Lower lobe of right lung (tissue), 2 donors: ENCODE results near the gene RALGDS. TPM values are rescaled to one million over a fixed set of nuclear protein-coding genes. Genes with fewer than 3 reads are reported as not detected.
A peak's percentile ranks its signal among the peaks of the same experiment; 100 is the strongest.

Source experiments
- ATAC-seq, 2 donors: fragments of 200-7000 bp; cut with Tn5 transposase; one replicate each; pipeline ENCODE4 v1.9.1; 2020 to 2022; ENCODE audit warnings: mild to moderate bottlenecking in 2 of 2, moderate library complexity in 2 of 2
- DNase-seq: peaks from one replicate; pipeline ENCODE4 v3.0.0-alpha.2; 2020
- H3K27ac ChIP-seq: fragments of 200-600 bp; one replicate; pipeline ENCODE4 v1.8.0; 2022
- H3K27me3 ChIP-seq: fragments of 200-600 bp; one replicate; pipeline ENCODE4 v1.8.0; 2022; ENCODE audit warnings: low read depth
- H3K36me3 ChIP-seq: fragments of 200-600 bp; one replicate; pipeline ENCODE4 v1.8.0; 2022; ENCODE audit warnings: mild to moderate bottlenecking
- H3K4me1 ChIP-seq: fragments of 200-600 bp; one replicate; pipeline ENCODE4 v1.8.0; 2022
- H3K4me3 ChIP-seq: fragments of 200-600 bp; one replicate; pipeline ENCODE4 v1.8.0; 2022; ENCODE audit warnings: mild to moderate bottlenecking
- H3K9me3 ChIP-seq: fragments of 200-600 bp; one replicate; pipeline ENCODE4 v1.8.0; 2022
- CTCF ChIP-seq: fragments of 200-600 bp; IDR thresholded peaks from one replicate; pipeline ENCODE4 v1.8.0; 2022; ENCODE audit warnings: antibody characterized with exemption, mild to moderate bottlenecking
- intact Hi-C: fragments of 100-400 bp; cut with DNase I; formaldehyde crosslinking; loops from one replicate; pipeline ENCODE4 v1.11.0; 2022
- total RNA-seq: library from RNA; stranded (reverse); fragmentation: NEBNext Ultra II Directional; extraction: Animal tissue kit (Norgen Biotek cat#: 25700); gene quantifications from one replicate; pipeline ENCODE4 v1.2.1, GENCODE V29; 2021
- donor health status: DM: no; HTN: yes; CAD: no; lungs with severe emphysema.

Gene RALGDS
- total RNA-seq, 1 donor from 2014 or later: 71.1 TPM

DNA sequence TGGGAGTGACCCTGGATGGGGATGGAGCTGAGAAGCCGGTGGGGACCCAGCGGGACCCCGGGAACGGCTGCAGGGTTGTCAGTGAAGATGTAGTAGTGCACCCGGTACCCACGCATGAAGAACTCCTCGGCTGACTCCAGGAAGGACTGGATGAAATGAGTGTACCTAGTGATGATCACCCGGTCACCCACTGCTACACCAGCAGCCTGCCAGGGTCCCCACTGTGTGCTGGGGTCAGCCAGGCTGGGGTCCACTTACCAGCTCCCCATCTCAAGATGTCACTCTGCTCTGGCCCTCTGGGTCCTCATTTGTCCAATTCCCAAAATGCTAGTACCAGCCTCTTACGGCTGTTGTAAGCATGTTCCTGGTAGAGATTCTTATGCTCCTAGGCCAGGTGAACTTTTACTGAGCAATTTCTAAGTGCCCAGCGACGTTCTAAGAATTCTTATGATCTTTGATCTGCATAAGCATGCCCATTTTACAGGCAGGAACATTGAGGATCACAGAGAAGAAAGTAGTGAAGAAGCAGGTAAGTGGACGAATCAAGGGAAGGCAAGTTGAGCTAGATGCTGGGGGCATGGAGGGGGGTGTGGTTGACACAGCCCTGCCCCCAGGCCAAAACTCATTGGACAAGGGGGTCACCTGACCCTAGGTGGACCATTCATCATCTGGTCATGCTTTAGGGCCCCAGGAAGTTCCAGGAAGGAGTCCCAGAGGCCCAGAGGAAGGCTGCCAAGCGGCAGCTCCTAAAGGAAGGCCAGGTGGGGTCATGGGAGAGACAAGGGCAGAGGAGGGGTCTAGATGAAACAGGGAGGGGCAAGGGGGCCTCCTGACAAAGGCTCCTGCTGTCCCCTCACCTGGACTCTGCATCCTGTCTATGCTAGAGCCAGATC lies 33.3 kb upstream of the RALGDS start:
- Histone ChIP-seq H3K27me3 (no peaks in the 10 kb centered on the region), H3K4me3 (no peak overlapping the region), H3K9me3 (no peaks in the 10 kb centered on the region), H3K36me3 (peaks cover 7% of the 10 kb centered on the region), H3K4me1 (no peaks in the 10 kb centered on the region), H3K27ac (no peak overlapping the region)
- no peak for TF ChIP-seq CTCF
- DNase-seq (peak; percentile 41), ATAC-seq (no peak)
- intact Hi-C loops: no loop called here

GRCh38 chr9:133153227-133154096 lies 32.4 kb upstream of the RALGDS start:
- Histone ChIP-seq H3K9me3 (no peaks in the 10 kb centered on the region), H3K36me3 (peaks cover 4% of the 10 kb centered on the region), H3K4me1 (peaks cover 2% of the 10 kb centered on the region), H3K27me3 (no peaks in the 10 kb centered on the region), H3K27ac (peak overlapping the region; percentile 11), H3K4me3 (no peak overlapping the region)
- DNase-seq: peak; percentile 48
- intact Hi-C loops: no loop called here
- ATAC-seq: no peak
- no peak for TF ChIP-seq CTCF

DNA sequence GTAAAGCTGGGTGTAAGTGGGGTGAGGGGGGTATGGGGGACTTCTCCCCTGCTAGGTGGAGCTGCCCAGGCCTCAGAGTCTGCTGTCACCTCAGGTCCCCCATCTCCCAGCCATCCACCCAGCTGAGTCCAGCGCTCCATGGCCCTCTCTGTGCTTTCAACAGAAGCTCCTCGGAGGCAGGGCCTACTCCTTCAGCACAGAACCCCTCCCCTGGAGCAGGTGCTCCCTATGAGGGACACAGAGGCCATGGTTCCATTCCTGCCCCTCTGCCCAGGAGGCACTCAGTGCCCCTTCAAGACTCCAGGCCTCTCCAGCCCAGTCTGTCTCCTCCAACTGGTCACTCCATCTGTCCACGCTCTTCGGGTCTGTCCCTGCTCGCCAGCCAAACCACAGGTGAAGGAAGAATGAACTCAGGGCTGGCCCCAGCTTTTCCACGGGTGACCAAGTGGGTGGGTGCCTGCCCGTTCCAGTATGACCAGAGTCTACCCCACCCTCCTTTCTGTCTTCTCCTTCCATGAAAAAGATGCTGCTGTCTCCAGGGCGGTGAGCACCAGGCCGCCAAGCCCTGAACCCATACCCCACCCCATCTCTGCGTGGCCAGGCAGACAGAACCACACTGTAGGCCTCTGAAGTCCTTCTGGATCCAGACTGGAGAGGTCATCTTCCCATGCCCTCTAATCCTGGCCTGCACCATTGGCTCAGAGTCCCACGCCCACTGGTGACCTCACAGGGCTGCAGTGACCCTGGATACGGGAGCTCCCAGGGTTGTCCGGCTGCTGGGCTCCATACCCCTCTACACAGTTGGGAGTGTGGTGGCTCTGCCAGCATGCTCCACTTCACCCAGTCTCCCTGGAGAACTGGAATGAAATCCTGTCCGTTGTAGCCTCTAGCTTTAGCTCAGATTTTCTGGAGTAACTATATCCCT lies 30.8 kb upstream of the RALGDS start:
- H3K36me3 ChIP-seq: peaks cover 4% of the 10 kb centered on the region
- no peak overlapping the region for H3K4me3 ChIP-seq
- DNase-seq (no peak), ATAC-seq (no peak)
- no peaks in the 10 kb centered on the region for H3K9me3 ChIP-seq
- no peak for TF ChIP-seq CTCF
- no peaks in the 10 kb centered on the region for H3K27me3 ChIP-seq
- H3K27ac ChIP-seq: no peak overlapping the region
- peaks cover 18% of the 10 kb centered on the region for H3K4me1 ChIP-seq
- intact Hi-C loops: no loop called here

GRCh38 chr9:133151041-133151440 lies 30.0 kb upstream of the RALGDS start:
- Histone ChIP-seq H3K27me3 (no peaks in the 10 kb centered on the region), H3K4me1 (peaks cover 19% of the 10 kb centered on the region), H3K9me3 (no peaks in the 10 kb centered on the region), H3K4me3 (no peak overlapping the region), H3K27ac (no peak overlapping the region), H3K36me3 (peaks cover 4% of the 10 kb centered on the region)
- ATAC-seq: no peak
- intact Hi-C loops: no loop called here
- DNase-seq: no peak
- TF ChIP-seq CTCF: no peak
